Ramos (cell line): Measurements from ENCODE around the gene SEMA5A.

Source experiments
- in situ Hi-C: fragments of 300-500 bp; cut with MboI; formaldehyde crosslinking; loops from one replicate; pipeline ENCODE4 v1.14.3; 2022; ENCODE audit warnings: low sequenced_read_pairs; ENCODE audit not compliant: unreplicated experiment

The SEMA5A gene

DNA sequence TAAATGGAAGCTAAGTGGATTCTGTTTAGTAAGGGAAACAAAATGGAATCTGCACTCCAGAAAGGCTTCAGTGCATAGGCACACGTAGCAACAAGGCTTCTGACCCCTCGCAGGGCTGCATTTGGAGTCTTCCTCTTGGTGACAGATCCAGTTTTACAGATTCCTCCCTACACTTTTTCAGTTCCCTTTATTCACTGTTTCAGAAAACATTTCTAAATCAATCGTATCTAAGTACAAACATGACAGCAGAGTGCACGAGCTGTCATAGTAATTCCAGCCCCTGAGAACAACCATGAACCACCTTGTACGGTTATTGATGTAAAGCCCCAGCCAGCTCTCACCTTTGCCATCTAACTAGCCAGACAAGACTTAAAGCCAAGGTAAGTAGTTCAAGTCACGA lies 491.6 kb downstream of the SEMA5A start:
- in situ Hi-C loops = no loop called here

- in situ Hi-C loops = no loop called here
These were observed 493.5 kb downstream of the SEMA5A start for GRCh38 chr5:9052421-9052820.

- in situ Hi-C loops = no loop called here
These were observed 494.1 kb downstream of the SEMA5A start for GRCh38 chr5:9051779-9052178.

GRCh38 chr5:9047932-9048331 lies 497.9 kb downstream of the SEMA5A start:
- in situ Hi-C loops = no loop called here

GRCh38 chr5:9046756-9047481 lies 499.0 kb downstream of the SEMA5A start:
- in situ Hi-C loops = no loop called here

- in situ Hi-C loops = no loop called here
These were observed 499.9 kb downstream of the SEMA5A start for GRCh38 chr5:9045946-9046345.

DNA sequence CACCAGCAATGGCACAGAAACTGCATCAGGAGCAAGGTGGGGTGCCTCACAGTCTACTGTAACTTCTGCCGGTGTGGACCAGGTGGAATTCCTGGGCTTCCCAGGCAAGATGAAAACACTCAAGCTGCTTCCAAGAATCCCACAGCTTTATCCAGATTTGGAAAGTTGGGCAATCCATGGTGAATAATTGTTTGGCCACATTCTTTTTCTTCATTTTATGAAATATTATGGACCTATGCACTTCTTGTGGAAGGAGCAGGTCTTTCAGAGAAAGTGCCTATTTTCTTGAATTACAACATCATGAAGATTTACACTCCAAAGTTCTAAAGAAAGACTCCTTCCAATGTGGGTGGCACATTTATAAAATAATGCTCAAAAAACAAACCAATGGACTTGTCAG lies 503.6 kb downstream of the SEMA5A start:
- in situ Hi-C loops = no loop called here

DNA sequence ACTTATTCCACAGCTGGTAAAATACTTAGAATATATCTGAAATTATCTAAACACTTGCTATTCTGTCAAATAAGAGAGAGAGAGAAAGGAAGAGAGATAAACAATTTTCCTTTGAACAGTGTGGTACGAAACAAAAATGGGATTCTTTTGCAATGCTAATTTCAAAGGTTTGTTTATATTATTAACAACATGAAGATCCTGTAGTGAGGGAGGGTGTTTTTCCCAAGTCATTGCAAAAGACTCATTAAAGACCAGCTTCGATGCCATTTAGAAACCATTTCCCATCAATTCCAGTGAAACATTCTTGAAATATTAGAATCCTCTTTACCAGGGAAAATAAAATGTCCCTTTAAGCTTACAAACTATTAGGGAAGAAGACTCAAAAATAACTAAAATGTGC lies 505.4 kb downstream of the SEMA5A start:
- in situ Hi-C loops = no loop called here

GRCh38 chr5:9037048-9037447 lies 508.8 kb downstream of the SEMA5A start:
- in situ Hi-C loops = no loop called here

DNA sequence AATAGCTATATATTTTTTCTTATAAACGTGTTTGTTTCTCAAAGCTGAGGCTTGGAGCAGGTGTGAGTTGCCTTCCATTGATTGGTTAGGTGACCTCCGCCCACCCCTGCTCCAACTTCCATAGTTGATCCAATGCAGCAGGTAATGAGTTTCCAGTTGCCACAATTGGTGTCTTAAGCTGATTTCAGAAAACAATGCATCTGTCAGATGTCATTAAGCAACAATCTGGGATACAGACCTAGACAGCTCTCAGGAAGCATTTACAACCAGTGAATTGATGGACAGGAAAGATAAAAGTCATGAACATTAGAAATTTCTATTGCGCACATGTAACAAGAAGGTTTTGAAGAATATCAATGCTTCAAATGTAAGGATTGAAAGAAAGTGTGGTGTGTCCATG lies 510.5 kb downstream of the SEMA5A start:
- in situ Hi-C loops = no loop called here

DNA sequence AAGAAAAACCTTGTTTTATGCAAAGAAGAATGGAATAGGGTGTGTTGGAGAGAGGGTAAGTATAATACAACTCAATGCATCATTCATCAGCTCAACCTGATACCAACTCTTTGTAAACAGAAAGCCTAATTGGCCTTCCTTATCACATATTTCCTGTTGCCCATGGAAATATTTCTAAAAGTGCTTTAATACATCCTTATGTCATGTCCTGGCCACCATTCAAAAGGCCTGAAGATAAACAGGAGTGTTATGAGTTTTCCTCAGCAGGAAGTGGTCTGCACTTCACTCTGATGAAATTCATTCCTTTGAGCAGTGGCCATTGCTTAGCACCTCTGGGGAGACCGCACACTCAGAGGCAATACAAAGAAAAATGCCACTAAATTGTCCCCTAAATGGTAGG lies 511.2 kb downstream of the SEMA5A start:
- in situ Hi-C loops = no loop called here

DNA sequence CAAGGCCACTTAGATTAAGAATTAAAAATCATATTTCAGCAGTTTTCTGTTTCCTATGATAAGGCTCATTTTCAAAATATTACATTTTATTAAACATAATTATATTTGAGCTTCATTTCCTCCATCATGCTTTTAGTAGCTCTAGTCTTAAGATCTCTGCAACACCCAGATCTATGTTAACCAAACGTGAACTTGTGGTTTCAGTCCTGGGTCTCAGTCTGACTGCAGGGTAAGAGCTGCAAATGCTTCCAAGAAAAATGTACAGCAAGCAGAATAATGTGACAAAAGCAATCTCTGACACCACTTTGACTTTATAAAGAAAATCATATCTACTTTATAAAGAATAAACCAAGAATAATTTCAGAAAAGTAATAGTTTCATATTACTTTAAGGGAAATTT lies 512.4 kb downstream of the SEMA5A start:
- in situ Hi-C loops = no loop called here

DNA sequence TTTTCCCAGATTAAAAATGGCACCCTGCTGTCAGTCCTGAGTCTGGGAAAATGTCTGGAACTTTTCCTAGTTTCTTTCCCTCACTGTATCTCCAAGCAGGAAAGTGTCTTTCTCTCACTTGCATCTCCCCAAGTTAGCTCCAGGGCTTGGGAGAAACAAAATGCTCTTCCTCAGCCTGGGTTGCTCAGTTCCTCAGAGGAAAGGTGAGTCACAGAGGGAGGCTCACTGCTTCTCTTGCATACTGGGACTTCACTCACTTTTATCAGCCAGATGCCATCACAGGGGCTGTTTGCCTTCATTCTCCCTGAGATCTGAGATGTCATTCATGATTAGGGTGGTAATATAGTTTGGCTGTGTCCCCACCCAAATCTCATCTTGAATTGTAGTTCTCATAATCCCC lies 519.9 kb downstream of the SEMA5A start:
- in situ Hi-C loops = no loop called here

DNA sequence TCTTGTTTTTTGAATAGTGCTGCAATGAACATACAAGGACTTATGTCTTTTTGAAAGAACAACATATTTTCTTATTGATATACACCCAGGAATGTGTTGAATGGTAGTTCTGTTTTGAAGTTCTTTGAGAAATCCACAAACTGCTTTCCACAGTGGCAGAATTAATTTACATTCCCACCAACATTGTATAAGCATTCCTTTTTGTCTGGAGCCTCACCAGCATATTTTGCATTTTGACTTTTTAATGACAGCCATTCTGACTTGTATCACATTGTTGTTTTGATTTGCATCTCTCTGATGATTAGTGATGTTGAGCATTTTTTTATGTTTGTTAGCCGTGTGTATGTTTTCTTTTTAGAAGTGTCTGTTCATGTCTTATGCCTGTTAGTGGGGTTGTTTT lies 524.9 kb downstream of the SEMA5A start:
- in situ Hi-C loops = no loop called here

- in situ Hi-C loops = no loop called here
These were observed 530.0 kb downstream of the SEMA5A start for GRCh38 chr5:9015937-9016270.

- in situ Hi-C loops = no loop called here
These were observed 530.5 kb downstream of the SEMA5A start for GRCh38 chr5:9015260-9015936.

- in situ Hi-C loops = no loop called here
These were observed 532.7 kb downstream of the SEMA5A start for GRCh38 chr5:9013147-9013546.

DNA sequence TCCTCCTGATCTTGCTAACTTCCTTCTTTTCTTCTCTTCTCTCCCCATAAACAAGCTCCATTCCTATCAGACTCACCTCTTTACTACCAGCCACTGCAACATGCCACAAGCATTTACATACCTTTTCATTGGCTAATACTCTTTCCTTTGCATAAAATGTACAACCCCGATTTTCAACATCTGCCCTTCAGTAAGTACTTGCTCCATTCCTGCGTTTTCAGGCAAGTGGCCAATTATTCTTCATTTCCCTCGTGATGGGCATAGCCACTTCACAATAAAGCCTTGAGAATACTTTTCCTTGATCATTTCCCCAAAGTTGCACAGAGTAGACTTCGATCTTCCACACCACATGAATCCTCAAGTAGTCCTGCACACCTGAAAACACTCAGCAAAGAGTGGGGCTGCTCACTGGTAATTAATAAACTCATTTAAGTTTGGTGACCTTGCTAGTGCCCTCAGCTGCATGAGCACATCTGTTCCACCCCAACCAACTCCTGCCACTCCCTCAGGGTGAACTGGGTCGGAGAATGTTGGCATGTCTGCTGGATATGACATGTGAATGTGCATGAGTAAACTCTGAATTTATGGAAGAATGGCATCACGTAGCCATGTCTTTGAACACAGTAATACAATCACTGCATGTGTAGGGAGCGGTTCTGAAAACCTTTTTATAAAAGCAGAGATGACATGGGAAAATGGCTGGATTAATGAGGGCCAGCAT lies 535.8 kb downstream of the SEMA5A start:
- in situ Hi-C loops = no loop called here

- in situ Hi-C loops = no loop called here
These were observed 548.3 kb downstream of the SEMA5A start for GRCh38 chr5:8997542-8998070.

DNA sequence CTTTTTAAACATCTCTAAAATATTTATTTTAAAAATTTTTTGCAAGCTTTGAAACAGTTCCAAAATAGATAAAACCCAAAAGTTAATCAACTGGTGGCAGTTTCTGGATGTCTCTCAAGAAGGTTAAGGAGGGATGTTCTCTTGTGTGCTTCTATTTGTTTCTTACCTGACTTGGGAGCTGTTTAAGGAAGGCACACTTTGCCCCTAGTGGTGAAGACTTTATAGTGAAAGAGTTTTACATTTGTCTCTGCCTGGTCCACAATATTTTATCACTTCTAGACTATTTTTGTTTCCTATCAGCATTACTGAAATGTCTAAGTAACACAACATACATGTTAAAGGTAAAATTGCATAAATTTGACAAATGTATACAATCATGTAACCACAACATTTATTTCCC lies 552.8 kb downstream of the SEMA5A start:
- in situ Hi-C loops = no loop called here
